ENCODE data around the gene PPP6R2.

The PPP6R2 gene

DNA sequence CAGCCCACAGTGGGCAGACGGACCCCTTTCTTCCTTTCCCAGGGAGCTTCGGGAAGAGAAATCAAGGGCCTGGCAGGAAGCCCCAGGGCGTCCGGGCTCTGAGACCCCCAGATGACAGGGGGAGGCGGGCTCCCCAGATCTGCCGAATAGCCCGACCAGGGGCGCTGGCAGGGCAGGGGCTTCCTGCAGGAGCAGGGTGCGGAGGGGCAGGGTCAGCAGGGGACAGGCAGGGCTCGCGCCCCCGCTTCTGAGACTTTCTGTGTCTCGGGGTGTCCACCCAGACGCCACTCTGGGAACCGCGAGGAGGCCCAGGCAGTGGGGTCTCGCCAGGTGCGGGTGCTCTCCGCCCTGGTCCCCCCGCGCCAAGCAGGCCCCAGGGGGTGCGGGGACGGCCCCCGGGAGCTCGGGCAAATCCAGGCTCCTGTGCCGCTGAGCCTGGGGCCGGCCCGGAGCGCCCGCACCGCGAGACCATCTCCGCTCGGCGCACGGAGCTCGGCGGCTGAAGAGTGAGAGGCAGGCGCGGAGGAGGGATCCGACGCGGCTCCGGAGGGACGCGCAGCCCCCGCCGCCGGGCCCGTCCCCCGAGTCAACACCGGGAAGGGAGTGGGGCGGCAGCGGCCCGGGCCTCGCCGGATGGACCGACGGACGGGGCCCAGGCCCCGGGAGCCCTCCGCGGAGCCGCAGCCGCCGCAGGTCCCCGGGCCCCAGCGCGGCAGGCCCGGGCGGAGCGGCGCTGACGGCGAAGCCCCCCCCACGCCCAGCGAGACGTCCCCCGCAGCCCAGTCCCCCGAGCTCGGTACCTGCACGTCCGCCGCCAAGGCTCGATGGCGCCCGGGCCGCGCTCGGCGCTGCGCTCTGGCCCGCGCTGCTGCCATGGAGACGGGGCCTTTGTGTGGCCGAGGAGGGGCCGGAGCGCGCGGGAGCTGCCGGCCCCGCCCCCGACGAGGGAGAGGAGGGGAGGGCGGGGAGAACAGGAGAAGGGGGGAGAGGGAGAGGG lies 36.1 kb upstream of the PPP6R2 start, which contains the start of gene PLXNB2:
PLXNB2 (minus strand) TSS at position 894 of the 997 bp plus-strand sequence. CDS start 17,062 bp downstream, outside the sequence.
- peak; percentile 18 for DNase-seq

DNA sequence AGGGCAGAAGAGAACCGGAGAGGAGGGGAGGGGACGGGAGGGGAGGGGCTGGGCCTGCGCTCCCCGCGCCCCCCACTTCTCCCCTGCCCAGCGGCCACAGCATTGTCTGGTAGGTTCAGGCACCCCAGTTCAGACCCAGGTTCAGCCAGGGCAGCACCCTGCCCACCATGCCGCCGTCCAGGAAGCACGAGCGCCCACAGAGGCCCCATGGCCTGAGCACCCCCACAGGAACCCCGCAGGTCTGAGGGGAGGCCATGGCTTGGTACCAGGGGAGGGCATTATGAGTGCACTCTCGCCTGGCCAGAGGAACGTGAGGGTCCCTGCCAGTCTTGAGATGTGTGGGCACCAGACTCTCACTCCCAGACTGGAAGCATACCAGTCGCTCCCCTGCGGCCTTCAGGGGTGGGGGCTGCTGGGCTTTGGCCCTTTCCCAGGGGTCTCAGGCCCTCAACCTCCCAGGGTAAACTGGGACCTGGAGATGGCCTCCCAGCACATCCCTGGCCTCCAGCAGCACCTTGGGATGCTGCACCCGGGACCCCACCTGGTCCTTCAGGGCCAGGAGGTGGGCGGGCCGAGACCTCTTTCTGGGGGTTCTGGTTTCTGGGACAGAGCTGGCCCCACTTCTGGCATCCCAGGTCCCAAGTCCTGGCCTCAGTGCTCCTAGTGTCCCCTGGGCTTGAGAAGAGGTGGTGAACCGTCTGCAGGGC lies 35.1 kb upstream of the PPP6R2 start:
- no peak for DNase-seq

GRCh38 chr22:50308597-50308935 lies 34.6 kb upstream of the PPP6R2 start:
- no peak for DNase-seq

GRCh38 chr22:50308986-50309600 lies 34.0 kb upstream of the PPP6R2 start:
- no peak for DNase-seq

GRCh38 chr22:50309601-50309991 lies 33.5 kb upstream of the PPP6R2 start:
- no peak for DNase-seq

GRCh38 chr22:50310031-50310722 lies 33.0 kb upstream of the PPP6R2 start:
- DNase-seq: no peak

DNA sequence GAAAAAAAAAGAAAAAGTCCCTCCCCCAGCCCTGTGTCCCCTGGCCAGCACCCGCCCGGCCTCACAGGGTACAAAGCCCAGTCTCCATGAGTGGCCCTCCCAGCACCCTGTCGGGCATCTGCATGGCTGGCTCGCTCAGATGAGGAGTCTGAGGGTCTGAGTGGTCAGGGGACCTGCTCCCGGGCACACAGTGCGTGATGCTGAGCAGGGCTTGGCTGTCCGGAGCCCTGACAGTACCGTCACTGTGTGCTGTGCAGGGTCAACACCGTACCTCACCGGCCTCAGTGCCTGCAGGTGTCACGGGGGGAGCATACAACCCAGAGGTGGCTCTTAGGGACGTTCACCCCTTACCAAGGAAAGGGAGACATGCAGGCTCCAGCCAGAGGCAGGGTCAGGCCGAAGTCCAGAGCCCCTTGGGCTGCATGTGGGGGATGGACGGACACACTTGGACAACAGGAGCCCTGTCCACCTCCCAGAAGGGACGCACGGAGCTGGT lies 32.1 kb upstream of the PPP6R2 start:
- no peak for DNase-seq

DNA sequence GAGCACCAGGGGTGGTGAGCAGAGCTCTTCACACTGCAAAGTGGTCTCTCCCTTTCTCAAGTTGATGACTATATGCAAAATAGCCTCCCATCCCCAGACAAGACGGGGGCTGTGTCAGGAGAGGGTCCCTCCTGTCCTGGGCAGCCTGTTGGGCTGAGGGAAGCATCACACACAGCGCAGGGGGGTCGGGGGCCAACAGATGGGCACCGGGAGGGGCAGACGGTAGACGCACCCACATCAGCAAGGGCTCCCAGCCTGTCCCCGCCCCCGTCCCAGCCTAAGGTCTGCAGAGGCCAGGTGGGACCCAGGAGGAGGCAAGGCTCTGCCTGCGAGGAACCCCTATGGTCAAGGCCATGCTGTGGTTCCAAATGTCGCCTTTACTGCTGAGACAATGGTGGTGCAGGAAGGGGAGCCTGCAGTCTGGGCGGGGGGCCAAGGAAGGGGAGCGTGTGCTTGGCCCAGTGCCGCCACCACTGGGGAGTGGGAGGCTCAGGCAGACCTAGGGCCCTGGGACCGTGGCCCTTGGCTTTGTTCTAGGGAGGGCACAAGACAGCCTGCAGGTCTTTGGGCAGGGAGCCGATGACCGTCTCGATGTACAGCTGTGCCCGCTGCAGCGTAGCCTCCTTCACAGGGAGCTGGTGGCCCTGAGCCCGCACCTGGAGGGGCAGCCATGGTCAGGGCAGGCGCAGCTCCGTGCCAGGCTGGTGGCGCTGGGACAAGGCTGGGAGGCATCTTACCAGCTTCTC lies 31.3 kb upstream of the PPP6R2 start:
- no peak for DNase-seq

DNA sequence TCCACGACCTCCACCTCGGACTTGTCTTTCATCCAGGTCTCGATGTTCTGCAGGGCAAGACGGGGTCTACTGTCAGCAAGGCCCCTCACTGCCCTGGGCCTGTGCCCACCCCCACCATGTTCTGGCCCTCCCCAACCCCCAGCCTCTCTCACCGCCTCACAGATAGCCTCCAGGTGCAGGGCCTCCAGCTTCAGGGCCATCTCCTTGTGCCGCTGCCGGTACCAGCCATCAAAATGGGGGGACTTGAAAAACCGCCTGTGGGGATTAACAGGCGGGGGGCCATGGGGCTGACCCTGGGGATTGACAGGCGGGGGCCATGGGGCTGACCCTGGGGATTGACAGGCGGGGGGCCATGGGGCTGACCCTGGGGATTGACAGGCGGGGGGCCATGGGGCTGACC lies 30.8 kb upstream of the PPP6R2 start:
- DNase-seq: no peak

DNA sequence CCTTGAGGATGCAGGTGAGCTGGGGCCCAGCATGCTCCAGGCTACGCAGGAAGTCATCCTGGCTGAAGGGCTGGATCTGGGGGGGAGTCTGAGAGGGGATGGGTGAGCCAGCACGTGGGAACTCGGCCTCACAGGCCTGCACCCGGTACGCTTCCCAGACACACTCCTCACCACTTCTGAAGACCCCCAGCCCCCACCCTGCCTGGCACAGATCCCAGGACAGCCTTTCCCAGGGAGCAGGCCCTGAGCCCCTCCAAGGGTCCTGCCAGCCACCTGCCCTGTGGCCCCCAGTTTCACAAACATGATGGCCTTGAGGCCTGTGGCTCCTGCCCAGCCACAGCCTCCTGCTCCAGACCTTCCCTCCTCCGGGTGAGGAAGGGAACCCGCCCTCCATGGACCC lies 30.1 kb upstream of the PPP6R2 start:
- no peak for DNase-seq

GRCh38 chr22:50313600-50313999 lies 29.5 kb upstream of the PPP6R2 start:
- no peak for DNase-seq

DNA sequence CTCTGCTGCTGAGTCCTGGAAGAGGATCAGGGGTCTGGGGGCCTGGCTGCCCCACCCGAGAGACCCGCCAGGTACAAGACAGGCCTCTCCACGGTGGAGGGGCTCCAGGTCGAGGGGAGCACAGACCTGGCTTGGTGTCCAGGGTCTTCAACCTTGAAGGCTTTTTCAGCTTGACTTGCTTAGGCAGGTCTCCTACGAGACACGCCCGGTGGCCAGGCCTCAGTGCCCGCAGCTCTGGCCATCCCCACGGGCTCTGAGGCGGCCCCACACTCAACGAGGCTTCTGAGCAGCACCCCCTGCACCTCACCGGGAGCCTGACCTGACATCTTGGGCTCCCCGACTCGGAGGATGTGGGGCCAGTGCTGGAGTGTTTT lies 29.1 kb upstream of the PPP6R2 start:
- no peak for DNase-seq

GRCh38 chr22:50314455-50315288 lies 28.5 kb upstream of the PPP6R2 start:
- no peak for DNase-seq

DNA sequence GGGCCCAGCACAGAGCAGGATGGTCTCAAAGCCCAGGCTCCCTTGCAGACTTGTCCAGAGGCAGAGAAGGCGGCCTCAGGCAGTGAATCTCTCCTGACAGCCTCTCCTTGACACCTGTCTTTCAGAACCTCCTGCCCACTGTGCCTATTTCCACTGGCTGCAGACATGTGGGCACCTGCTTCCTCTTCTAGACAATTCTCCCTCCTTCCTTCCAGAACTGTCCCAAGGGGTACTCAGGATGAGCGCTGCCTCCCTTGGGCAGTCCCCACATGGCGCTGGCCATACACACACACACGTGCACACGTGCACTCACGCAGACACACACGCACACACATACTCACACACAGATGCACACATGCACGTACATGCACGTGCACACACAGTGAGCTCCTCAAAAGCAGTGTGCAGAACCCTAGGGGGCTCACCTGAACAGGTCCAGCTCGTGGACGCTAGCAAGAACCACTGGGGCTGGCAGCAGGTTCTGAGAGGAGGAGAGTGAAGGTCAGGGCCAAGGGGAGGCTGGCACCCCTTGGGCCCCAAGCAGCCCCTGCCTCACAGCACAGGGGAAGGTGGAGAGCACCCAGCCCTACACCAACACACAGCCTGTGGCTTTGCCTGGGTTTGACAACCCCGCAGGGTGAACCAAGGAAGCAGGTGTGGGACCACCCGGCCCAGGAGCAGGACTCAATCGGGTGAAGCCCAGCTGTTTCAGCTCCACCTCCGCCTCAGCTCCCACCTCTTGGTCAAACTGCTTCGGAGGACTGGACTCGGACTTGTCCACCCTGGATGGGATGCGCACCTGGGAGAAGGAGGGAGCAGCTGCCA lies 27.6 kb upstream of the PPP6R2 start:
- no peak for DNase-seq

DNA sequence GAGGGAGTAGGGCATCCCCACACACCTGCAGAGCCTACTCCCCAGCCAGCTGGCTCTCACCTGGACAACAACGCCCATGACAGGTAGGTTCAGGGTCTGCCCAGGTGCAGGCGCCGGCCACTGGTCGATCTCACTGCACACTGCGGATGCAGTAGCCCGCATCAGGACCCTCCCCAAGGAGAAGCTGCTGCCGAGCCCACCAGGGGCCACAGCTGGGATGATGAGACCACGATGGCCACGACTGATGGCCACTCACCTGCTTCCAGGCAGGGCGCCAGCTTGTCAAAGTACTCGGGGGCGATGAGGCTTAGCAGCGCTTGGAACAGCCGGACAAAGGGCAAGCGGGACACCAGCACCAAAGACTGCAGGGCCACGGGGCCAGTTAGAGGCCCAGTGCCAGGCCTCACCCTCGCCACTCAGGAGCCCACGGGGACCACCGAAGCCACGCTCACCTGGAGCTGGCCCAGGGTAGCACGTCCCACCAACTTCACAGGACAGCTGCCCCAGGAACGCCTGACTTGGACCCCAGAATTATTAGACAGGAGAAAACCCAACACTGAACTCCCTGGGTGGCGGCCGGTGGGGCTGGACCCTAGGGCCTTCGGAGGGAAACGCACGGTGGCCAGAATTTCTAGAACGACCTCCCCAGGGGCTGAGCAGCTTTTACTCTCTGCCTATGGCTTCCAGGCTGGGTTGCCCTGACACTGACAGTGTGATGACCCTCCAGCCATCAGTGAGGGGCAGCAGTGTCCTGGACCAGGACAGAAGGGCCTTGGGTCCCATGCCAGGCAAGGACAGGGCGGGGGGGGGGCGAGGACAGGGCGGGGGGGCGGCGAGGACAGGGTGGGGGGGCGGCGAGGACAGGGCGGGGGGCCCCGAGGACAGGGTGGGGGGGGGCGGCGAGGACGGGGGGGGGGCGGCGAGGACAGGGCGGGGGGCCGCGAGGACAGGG lies 26.7 kb upstream of the PPP6R2 start:
- DNase-seq: no peak

GRCh38 chr22:50317178-50317577 lies 25.9 kb upstream of the PPP6R2 start:
- no peak for DNase-seq

DNA sequence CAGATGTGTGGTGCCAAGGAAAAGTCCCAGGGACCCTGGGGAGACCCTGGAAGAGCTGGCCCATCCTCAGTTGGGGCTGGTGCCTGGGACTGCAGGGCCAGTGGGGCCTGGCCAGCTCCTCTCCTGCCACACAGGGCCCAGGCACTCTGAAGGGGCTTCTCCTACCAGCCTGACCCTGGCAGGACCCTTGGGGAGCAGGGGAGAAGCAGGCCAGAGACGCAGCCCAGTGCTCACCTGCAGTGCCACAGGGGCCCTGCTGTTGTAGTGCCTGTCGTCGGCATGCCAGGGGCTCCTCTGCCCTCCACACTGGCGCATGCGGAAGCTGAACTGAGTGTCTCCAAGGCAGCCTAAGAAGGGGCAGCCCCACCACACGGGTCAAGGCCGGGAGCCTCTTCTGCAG lies 25.5 kb upstream of the PPP6R2 start:
- DNase-seq: no peak

DNA sequence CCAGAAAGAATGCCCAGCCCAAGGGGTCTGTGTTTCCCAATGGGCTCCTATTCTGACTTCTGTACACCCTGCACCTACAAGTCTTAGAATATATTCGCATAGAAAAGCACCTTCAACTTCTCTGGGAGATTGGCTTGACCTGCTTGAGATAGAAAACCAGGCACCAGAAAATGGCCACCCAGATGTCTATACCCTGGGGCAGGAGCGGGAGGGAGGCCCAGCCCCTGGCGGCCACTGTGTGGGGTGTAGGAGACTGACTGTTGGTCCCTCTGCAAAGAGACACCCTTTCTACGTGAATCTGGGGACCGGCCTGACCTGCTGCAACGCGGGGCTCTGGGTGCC lies 24.8 kb upstream of the PPP6R2 start:
- DNase-seq: no peak

Data from NCI-H2107 (cell line).